ENCODE measurements around the gene JSRP1.

The JSRP1 gene

DNA sequence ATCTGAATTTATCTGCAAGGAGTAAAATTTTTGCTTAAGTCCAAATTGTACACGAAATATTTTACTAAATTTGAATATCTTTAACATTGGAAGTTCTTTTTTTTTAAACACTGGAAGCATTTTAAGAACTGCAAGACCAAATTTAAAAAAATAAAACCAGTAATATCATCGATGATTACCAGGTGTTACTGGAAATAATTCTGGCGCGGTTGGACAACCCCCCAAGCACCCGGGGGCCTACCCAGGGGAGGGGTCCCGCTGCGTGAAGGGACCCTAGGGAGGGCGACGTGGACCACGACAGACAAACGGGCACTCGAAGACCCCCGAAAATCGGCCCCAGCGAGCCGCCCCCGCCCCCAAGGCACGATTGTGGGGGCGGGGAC is 12.6 kb upstream of the JSRP1 start:
- DNase-seq (ENCODE audit: extremely low spot score, insufficient read length, low read depth) (no peak), FAIRE-seq (no peak)

DNA sequence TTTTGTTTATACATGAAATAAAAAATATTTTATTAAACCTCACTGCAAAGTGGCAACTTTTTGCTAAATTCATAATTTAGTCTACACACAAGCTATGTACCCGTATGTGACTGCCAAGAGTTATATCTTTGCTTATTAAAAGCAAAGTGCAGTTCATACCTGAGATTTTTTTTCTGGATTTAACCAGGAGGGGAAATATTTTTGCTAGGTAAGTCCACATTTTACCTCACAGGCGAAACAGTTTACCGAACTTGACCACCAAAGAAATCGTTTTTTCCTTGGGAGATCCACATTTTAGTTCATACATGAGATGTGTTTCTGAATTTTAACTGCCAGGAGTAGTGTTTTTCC is 12.2 kb upstream of the JSRP1 start:
- FAIRE-seq = no peak
- no peak for DNase-seq (ENCODE audit: extremely low spot score, insufficient read length, low read depth)

DNA sequence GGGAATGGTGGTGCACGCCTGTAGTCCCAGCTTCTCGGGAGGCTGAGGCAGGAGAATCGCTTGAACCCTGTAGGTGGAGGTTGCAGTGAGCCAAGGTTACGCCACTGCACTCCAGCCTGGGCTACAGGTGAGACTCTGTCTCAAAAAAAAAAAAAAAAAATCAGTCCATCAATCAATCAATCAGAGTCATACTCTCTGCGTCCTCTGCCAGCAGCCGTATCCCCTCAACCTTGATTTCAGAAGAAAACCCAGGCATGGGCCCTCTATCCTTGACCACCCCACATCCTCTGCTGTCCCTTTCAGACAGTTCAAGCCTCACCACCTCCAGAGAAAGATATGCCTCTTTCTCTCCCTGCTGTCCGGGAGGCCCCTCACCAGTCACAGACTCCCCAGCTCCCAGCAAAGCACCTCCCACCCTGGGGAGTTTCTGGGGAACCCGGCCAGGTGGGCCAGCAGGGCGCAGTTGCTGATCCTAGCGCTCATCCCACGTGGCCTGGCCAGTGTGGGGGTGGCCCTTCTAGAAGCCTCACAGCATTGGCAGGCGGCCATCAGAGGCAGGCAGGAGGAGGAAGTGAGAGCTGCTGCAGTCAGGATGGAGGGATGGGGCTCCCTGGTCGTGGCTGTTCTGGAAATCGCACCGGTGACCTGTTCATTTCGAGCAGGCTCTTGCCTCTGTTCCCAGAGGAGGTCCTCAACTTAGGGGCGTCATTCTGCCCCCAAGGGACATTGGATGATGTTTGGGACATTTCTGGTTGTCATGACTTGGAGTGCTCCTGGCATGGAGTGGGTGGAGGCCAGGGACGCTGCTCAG is 10.2 kb upstream of the JSRP1 start:
- FAIRE-seq (peak; percentile 98), DNase-seq (ENCODE audit: extremely low spot score, insufficient read length, low read depth) (no peak)

DNA sequence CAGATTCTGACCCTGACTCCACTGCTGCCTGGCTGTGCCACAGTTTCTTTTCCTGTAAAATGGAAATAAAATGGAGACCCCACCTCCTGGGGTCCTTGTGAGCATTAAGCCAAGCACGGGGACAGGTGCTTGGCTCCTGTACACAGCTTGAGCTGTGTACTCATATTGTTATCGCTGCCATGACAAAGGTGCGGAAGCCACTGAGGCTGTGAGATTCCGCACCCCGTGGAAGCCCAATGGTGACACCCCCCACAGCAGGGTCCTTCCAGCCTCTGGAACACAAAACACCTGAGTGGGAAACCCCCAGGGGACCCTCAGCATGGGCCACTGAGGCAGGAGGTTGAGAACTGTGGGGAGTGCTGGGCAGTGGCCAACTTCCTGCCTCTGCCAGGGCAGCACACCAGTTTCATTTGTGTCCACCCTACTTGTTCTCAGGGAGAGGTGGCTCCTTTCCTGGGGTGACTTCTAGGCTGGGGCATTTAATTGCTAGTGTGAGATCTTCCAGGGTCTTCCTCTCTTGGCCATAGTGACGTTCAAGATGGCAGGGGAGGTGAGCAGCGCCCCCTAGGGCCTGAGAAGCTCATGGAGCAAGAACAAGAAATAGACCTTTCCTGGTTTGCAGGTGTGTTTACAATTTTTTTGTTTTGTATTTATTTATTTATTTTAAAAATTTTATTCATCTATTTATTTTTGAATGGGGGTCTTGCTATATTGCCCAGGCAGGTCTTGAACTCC is 5.4 kb upstream of the JSRP1 start:
- DNase-seq (ENCODE audit: extremely low spot score, insufficient read length, low read depth) (no peak), FAIRE-seq (peak; percentile 53)

DNA sequence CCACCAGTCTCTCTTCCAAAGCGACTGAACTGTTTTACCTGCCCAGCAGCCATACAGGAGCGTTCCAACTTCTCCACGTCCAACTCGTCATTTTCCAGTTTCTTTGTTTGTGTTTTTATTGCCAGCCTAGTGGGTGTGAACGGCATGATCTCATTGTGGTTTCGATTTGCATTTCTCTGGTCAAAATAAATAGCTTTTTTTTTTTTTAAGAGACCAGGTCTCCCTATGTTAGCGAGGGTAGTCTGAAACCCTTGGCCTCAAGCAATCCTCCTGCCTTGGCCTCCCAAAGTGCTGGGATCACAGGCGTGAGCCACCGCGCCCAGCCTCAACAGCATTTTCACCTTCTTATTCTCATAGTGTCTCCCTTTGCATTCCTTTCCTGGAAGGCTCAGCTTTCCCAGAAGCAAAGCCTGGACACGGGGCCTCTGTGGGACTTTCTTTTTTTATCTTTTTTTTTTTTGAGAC is 4.2 kb upstream of the JSRP1 start:
- DNase-seq (ENCODE audit: extremely low spot score, insufficient read length, low read depth) (no peak), FAIRE-seq (peak; percentile 85)

DNA sequence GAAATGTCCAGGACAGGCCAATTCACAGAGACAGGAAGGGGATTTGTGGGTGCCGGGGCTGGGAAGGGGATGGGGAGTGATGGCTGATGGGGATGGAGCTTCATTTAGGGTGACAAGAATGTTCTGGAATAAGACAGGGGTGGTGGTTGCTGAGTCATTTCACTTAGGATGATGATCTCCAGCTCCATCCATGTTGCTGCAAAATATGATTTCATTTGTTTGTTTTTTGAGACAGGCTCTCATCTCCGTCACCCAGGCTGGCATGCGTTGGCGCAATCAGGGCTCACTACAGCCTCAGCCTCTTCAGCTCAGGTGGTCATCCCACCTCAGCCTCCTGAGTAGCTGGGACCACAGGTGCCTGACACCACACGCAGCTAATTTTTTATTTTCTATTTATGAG is 3.1 kb upstream of the JSRP1 start:
- DNase-seq (ENCODE audit: extremely low spot score, insufficient read length, low read depth) (no peak), FAIRE-seq (no peak)

DNA sequence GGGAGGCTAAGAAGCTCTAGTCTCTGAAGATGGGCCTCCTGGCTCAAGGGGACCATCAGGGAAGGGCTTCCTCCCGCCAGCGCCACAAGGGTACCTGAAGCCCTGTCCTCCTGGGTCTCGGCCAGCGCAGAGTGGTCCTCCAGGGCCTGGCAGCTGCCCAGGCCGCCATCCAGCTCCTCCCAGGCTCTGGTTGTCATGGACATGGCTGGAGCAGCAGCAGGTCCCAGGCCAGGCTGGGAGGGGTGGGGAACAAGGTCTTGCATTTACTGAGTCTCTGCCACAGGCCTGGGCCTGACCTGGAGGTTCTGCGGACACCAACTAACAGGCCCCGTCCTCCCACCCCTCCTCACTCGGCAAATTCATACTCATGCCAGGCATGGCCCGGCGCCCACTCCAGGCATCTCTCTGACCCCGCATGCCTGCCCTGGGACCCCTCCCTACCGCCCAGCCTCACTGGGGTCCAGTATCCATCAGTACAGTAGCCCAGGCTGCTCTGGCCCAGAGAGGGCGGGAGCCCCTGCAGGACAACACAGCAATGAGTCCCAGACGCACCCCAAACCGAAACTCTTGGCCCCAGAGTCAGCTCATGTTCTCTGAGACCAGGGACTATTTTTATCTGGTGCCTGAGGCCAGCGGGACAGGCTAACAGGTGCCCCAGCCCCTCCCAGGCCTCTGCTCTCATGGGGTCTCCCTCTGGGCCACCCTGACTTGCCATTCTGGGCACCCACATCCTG is 938 bp downstream of the JSRP1 start:
- no peak for DNase-seq (ENCODE audit: extremely low spot score, insufficient read length, low read depth)
- no peak for FAIRE-seq

DNA sequence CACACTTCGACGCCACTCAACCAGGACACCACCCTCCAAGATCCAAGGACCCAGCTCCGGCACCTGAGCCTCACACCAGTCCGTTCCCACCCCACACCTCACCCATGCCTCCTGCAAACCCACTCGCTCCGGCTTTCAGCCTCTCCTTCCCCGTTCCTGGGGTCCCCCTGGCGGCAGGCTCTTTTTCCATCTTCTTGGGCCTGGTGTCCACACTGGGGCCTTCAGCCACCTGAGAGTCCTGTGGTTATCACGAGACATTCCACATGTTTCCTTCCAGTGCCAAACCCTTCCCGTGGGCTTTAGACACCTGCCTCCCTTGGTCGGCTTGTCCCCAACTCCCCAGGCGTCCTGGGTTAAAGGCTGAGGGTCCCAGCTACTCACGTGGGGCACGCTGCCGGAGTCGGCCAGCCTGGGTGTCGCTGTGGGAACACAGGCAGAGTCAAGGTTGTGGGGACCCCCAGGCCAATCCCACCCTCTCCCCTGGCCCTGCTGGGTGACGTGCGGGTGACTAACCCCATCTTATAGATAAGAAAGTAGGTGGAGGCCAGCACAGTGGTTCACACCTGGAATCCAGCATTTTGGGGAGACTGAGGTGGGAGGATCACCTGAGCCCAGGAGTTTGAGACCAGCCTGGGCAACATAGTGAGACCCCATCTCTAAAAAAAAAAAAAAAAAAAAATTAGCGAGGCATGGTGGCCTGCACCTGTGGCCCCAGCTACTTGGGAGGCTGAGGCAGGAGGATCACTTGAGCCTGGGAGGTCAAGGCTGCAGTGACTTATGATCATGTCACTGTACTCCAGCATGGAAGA is 1.9 kb downstream of the JSRP1 start:
- FAIRE-seq = no peak
- no peak for DNase-seq (ENCODE audit: extremely low spot score, insufficient read length, low read depth)

DNA sequence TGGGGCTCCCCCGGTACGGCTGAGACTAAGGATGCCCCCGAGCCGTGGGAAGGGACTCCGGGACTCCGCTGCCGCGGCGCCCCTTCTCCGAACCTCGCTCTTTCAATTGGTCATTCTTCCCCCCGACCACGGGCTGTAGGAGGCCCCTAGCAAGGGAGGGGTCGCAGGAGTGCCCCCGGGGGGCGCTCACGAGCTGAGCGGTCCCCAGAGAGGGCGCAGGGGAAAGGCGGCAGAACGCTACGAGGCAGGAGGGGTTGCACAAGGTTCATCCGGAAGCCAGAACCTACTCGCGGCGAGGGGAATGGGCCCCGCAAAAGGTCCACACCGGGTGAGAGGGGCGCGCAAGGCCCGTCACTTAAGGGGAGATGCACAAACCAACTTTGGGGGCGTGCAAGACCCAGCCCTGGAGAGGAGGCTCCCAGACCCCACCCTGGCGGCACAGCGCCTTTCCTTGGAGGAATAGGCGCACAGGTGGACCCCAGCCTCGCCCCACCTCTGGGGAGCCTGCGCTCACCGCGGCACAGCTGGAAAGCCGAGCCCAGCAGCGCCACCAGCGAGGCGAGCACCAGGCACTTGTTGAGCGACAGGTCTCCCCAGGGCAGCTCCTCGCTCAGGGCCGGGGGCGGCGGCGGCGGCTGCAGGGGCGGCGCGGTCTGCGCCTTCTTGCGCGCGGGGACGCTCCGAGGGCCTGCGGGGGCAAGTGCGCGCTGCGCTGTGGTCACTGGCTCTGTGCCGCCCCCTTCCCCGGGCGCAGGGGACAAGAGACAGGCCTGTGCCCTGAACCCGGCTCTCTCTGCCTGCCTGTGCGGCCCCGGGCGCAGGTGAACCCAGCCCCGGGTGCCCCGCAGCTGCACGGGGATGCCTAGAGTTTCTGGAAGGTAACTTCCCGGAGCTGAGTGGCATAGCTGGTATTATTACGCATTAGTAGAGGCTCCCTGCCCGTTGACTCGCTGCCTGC is 2.8 kb downstream of the JSRP1 start:
- FAIRE-seq = no peak
- DNase-seq (ENCODE audit: extremely low spot score, insufficient read length, low read depth) = no peak

DNA sequence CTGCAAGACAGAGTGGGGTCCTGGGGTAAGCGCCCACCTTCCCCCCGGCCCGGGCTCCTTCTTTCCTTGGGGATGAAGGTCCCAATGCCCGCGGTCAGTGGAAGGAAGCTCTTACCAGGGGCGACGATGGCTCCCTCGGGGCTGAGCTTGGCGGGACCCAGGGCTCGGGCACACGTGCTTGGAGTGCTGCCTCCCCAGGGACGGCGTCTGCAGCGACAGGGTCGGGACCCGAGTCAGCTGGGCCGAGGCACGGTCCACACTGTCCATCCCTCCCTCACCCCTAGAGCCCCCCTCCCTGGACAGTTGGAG is 3.5 kb downstream of the JSRP1 start:
- FAIRE-seq (no peak), DNase-seq (ENCODE audit: extremely low spot score, insufficient read length, low read depth) (no peak)

DNA sequence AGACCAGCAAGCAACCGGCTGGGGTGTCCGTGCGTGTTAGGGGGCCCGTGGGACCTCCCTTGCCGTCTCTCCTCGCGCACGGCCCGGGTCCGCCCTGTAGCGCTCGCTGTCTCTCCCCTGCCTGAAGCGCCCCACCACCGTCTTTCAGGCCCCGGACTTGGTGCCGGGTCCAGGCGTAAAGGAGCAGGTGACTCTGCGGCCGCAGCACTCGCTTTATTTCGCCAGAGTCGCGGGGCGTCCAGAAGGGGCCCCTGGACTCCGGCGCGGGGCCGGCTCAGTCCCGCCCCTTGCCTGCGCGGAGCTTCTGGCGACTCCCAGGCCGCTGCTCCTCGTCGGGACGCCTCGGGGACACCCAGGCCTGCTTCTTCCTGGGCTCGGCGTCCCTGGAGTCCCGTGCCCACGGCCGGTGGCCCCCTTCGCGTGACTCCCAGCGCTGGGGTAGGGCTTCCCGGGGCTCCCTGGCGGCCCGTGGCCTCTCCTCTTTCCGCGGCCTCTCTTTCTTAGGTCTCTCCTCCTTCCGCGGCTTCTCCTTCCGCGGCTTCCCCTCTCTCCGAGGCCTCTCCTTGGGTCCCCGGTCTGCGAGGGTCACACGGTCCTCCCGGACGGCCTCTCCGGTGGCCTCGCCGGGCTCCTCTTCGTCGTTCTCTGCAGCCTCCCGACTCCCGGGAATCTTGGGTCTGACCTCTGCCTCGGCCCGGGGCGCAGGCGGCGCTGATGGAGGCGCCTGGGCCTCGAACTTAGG is 4.0 kb downstream of the JSRP1 start:
- no peak for DNase-seq (ENCODE audit: extremely low spot score, insufficient read length, low read depth)
- FAIRE-seq = no peak

DNA sequence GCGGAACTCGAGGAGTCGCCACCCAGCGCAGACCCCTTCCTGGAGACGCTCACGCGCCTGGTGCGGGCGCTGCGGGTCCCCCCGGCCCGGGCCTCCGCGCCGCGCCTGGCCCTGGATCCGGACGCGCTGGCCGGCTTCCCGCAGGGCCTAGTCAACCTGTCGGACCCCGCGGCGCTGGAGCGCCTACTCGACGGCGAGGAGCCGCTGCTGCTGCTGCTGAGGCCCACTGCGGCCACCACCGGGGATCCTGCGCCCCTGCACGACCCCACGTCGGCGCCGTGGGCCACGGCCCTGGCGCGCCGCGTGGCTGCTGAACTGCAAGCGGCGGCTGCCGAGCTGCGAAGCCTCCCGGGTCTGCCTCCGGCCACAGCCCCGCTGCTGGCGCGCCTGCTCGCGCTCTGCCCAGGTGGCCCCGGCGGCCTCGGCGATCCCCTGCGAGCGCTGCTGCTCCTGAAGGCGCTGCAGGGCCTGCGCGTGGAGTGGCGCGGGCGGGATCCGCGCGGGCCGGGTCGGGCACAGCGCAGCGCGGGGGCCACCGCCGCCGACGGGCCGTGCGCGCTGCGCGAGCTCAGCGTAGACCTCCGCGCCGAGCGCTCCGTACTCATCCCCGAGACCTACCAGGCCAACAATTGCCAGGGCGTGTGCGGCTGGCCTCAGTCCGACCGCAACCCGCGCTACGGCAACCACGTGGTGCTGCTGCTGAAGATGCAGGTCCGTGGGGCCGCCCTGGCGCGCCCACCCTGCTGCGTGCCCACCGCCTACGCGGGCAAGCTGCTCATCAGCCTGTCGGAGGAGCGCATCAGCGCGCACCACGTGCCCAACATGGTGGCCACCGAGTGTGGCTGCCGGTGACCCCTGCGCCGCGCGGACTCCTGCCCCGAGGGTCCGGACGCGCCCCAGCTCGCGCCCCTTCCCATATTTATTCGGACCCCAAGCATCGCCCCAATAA is 4.8 kb downstream of the JSRP1 start:
- FAIRE-seq = no peak
- DNase-seq (ENCODE audit: extremely low spot score, insufficient read length, low read depth) = no peak

DNA sequence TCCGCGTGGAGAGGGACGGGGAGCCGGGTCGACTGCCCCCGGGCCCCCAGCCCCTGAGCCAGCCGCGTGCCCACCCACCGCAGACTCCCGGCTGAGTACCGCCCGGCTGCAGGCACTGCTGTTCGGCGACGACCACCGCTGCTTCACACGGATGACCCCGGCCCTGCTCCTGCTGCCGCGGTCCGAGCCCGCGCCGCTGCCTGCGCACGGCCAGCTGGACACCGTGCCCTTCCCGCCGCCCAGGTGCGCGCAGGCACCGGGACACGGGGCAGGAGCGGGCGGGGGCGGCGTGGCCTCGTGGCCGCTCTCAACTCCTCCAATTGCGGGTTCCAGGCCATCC is 5.5 kb downstream of the JSRP1 start:
- FAIRE-seq (no peak), DNase-seq (ENCODE audit: extremely low spot score, insufficient read length, low read depth) (no peak)

DNA sequence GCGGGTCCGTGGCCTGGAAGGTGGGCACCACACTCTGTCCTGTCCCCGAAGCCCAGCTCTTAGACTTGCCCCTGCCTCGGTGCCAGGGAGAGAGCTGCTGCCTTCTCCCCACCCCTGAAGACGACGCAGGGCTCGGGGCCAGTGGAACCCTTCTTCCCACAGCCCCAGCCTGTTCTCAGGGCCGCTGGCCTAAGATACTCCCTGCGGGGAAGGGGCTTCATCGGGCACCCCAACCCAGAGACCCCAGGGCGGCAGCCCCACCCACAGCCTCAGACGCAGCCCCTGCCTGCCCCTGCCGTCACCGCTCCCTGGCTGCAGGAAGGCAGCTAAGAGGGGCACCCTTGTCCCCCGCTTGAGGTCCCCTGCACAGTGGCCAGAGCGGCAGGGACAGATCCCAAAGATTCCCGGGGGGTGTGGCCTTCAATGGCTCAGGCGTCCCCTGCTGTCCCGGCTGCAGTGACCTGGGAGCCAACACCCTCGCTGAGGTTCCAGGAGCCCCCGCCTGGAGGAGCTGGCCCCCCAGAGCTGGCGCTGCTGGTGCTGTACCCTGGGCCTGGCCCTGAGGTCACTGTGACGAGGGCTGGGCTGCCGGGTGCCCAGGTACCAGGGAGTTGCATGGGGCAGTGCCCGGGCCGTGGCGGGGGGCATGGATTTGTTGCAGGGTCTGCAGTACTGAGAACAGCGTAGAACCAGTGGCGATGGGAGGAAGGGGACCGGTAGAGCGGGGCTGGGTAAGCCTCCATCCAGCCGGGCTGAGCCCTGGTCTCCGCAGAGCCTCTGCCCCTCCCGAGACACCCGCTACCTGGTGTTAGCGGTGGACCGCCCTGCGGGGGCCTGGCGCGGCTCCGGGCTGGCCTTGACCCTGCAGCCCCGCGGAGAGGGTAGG is 6.1 kb downstream of the JSRP1 start:
- no peak for DNase-seq (ENCODE audit: extremely low spot score, insufficient read length, low read depth)

DNA sequence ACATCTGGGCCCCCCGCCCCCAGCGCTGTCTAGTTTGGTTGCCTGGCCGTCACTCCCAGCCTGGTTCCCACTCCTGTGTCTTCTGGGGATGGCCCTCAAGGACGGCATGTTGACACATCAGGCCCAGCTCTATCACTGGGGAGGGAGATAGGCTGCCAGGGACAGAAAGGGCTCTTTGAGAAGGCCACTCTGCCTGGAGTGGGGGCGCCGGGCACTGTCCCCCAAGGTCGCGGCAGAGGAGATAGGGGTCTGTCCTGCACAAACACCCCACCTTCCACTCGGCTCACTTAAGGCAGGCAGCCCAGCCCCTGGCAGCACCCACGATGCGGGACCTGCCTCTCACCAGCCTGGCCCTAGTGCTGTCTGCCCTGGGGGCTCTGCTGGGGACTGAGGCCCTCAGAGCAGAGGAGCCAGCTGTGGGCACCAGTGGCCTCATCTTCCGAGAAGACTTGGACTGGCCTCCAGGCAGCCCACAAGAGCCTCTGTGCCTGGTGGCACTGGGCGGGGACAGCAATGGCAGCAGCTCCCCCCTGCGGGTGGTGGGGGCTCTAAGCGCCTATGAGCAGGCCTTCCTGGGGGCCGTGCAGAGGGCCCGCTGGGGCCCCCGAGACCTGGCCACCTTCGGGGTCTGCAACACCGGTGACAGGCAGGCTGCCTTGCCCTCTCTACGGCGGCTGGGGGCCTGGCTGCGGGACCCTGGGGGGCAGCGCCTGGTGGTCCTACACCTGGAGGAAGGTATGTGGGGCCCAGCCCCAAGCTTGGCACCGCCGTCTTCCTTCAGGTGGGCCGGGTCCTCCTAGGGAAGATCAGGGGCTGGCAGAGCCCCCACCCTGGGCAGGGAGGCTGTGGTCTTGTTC is 7.0 kb downstream of the JSRP1 start, which contains the start of gene AMH:
Gene AMH (plus strand): TSS at position 314 of the 857 bp plus-strand sequence. CDS start 10 bp downstream, at position 324.
- FAIRE-seq (no peak), DNase-seq (ENCODE audit: extremely low spot score, insufficient read length, low read depth) (no peak)

More for the DNA sequence above, 6.1 kb downstream of the JSRP1 start:
- FAIRE-seq = no peak
